GM20431 (cell line): ENCODE results near the gene KCNIP1.

Experiments
- in situ Hi-C: fragments of 300-500 bp; cut with MseI, MboI; formaldehyde crosslinking; loops from one replicate; pipeline ENCODE4 v1.15.0; 2020; ENCODE audit warnings: low sequenced_read_pairs; ENCODE audit not compliant: unreplicated experiment

KCNIP1 gene

GRCh38 chr5:170504616-170505266, 921 bp downstream of the KCNIP1 start:
- in situ Hi-C loops = no loop called here

- in situ Hi-C loops = no loop called here
Observed at GRCh38 chr5:170508036-170508435, 4.2 kb downstream of the KCNIP1 start.

GRCh38 chr5:170508660-170509347, 5.0 kb downstream of the KCNIP1 start:
- in situ Hi-C loops = no loop called here

DNA sequence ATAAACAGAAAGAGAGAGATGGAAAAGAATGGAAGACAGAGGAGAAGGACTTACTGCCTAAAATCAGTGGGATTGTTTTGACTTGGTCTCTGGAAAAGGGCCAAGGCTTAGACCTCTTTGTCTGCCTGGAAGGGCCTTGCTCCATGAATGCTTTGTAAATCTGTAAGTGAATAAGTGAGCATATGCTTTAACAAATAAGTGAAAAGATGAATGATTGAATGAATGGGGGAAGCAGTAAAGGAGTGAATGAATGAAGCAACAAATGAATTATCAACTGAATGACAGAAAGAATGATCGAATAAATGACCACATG, 5.5 kb downstream of the KCNIP1 start:
- in situ Hi-C loops = no loop called here

DNA sequence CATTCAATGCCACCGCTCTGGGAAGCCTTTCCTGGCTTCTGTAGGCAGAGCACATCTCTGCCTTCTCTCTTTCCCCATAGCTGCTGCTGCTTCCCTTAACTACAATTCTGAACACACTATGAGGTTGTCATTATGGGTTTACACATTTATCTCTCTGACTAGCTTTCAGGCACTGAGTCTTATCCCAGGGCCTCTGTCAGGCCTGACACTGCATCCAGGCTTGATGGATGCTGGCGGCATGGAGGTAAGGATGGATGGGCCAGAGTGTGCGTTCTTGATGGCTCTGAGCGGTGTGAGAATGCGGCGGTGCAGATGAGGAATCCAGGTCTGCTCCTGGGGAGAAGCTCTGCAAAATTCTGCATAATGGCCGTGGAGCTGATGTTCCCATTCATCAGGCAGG, 6.3 kb downstream of the KCNIP1 start:
- in situ Hi-C loops = no loop called here

DNA sequence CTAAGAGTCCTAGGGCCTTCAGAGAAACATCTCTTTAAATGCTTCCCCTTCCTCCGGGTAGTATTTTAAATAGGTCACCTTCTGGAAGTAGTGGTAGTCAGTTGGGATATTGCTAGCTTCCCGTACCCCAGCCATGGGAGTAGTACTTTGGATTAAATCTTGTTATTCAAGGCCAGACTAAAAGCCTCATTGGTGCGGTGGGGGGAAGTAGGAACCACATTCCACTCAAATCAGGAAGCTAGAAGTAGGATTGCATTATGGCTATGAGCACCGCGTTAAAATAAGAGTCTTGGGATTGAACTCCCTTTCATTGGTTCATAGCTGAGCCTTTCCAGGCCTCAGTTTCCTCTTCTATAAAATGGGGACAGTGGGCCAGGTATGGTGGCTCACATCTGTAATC, 6.7 kb downstream of the KCNIP1 start:
- in situ Hi-C loops = no loop called here

- in situ Hi-C loops = no loop called here
Observed at GRCh38 chr5:170511551-170512258, 7.9 kb downstream of the KCNIP1 start.

DNA sequence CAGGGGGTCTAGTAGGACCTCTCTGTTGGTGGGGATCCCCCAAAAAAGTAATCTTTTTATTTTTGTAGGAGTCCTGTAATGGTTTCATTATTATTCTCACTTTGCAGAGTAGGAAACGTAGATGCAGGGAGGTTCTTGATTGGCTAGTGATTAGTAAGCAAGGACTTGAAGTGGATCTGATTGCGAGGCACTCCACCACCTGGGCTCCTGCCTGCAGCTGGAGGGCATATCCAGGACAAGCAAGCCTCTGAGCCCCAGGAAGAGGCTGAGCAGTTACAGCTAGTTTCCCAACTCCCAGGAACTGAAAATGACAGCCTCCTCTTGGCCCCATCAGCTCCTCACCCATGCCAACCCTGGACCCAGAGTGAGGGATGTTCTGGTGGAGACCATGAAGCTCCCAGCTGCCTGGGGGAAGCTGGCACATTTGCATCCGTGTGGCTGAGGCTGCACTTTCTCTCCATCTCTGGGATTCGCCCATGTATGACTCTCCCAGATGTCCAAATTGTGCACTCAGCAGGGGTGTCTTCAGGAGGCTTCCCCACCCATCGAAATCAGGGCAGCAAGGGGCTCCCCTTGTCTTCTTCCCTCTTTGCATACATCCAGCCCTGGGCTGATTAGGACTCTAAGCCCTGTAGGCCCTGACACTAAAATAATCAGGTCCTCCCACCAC, 10.2 kb downstream of the KCNIP1 start:
- in situ Hi-C loops = no loop called here

GRCh38 chr5:170517411-170517810, 13.6 kb downstream of the KCNIP1 start:
- in situ Hi-C loops = no loop called here

DNA sequence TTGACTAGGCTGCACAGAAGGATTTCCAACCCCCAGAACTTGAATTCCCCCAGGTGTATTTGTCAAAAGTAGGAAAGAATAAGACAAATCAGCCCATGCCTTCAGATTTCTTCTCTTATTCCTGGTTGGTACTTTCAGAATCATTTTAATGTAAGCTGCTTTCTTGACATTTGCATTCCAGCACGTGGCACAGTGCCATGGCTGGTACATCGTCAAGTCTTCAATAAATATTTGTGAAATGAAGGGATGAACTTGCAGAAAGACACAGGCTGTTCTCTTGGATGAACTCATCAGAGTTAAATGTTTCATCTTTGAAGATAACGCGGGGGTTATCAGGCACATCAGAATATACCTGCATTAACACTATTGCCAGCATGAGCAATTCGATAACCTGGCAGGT, 14.5 kb downstream of the KCNIP1 start:
- in situ Hi-C loops = no loop called here

GRCh38 chr5:170519549-170519948, 15.7 kb downstream of the KCNIP1 start:
- in situ Hi-C loops = no loop called here

DNA sequence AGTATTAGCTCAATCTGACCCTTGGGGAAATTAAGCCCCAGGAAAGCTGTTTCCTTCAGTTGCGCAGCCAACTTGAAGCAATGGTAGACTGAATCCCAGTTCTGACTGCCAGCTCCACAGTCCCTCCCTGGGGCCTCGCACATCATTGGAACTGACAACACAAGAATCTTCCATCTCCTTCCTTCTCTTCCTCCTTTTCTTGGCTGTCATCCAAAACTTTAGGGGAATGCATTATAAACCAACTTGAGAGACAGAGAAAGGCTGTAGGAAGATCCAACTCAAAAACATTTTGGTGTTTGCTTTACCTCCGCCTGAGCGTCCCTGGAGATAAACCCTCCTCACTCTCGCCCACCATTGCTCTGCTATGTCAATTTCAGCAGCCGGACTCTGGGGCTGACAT, 16.6 kb downstream of the KCNIP1 start:
- in situ Hi-C loops = no loop called here

DNA sequence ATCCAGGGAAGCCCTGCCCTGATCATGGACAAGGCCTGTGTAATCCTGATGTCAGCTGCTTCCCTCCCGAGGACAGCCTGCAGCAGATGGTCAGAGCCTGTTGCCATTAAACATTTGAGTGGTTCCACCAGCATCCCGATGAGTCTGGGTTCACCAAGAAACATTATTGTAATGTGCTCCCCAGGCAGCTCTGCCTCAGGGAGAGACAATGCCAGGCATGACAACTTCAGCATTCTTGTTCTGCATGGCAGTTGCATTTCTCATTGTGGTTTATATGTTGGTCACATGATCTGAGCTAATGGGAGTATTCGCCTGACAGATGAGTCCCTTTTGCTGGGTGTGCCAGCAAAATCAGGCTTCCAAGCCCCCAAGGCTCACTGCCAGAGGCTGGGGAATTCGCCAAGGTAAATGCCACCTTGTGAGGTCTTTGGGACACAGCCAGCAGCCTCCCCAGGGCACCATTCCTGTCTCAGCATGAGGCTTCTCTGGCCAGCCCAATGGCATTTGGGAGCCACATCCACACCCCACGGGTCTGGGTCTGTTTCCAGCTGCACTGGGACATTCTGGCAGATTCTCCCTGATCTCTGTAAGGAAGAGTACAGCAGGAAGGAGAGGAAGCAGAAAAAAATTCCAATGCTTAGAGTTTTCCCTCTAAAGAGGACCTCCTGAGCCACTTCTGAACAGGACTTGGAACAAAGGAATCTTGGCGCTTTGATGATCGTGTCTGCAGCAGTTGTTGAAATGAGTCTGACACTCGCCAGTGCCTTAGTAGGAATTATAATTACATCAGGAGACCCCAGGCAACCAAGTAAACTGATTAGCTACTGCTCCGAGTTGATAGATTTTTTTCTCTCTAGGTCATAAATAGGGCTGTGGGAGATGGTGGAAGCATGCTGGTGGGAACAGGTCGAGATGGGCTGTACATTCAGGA, 18.7 kb downstream of the KCNIP1 start:
- in situ Hi-C loops = no loop called here

DNA sequence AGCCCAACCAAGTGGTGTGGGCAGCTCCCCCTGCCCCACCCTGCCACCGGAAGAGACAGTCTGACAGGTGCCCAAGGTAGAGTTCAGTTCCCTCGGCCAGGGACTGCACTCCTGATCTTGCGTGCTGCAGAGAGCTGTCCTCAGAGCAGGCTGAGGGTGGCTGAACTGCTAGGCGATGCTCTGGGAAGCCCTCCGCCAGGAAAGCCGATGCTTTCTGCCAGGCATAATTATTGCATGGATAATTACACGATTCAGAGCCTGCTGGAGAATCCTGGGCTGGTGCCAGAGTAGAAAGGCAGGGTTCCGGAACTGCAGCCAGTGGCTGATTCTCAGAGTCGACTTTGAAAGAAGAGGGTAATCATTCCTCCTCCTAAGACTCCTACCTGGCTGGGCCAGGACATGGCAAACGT, 19.3 kb downstream of the KCNIP1 start:
- in situ Hi-C loops = no loop called here

GRCh38 chr5:170523830-170524229, 20.0 kb downstream of the KCNIP1 start:
- in situ Hi-C loops = no loop called here

DNA sequence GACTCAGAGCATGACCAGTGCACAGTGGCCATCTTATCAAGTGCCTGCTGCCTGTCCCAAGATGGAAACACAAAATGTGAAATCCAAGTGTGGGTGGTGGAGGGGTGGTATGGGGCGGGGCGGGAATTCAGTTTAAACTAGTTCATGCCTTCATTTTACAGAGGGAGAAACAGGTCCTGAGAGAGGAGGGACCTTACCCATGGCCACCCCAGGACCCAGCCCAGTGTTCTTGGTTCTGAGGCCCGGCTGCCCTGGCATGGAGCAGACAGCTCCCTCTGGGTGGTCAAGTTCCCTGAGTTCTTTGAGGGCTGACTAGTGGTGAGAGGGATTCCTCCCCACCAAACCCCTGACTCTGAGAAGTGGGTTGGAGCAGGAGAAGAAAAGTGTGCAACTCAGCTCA, 20.8 kb downstream of the KCNIP1 start:
- in situ Hi-C loops = no loop called here

DNA sequence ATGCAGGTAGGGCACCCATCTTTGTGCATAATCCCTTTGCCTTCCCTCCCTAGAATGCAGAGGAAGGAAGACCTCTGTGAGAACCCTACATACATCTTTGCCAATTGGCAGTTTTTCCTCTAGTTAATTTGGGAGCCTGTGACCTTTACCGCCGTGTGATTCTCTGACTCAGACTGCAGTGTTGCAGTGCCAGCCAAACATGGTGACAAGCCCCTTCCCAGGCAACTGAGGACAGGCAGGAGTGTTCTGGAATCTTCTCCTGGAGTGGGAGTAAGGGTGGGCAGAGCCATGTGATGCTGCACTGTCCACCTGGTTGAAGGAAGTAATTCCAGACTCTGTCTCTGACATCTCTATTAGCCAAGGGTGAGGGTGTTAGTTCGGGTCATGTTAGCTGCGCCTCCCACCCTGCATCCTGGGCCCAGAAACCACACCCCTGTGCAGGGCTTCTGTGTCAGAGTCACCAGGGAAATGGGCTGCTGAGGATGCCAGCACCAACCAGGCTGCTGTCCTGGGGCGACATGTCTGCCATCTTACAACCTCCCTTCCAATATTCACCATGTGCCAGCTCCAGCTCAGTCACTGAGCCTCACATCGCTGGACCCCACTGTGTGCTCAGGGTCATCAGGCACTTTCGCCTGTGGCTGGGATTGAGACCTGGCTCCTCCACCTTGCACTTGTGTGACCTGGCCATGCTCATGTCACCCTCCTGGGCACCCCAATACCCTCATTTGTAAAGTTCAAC, 21.8 kb downstream of the KCNIP1 start:
- in situ Hi-C loops = no loop called here

- in situ Hi-C loops = no loop called here
Observed at GRCh38 chr5:170527991-170528390, 24.2 kb downstream of the KCNIP1 start.

GRCh38 chr5:170528976-170529375, 25.2 kb downstream of the KCNIP1 start:
- in situ Hi-C loops = no loop called here
